Activated CD4-positive, alpha-beta T cell treated with anti-CD3 and anti-CD28 coated beads, Interleukin-2, amount 50 U/mL, for 16 hours (primary cell): ENCODE data around the gene PPP1R37.
A peak's percentile ranks its signal among the peaks of the same experiment; 100 is the strongest.

Source experiments
- DNase-seq: peaks from one replicate; pipeline ENCODE4 v3.0.0-alpha.2; 2020

The PPP1R37 gene

DNA sequence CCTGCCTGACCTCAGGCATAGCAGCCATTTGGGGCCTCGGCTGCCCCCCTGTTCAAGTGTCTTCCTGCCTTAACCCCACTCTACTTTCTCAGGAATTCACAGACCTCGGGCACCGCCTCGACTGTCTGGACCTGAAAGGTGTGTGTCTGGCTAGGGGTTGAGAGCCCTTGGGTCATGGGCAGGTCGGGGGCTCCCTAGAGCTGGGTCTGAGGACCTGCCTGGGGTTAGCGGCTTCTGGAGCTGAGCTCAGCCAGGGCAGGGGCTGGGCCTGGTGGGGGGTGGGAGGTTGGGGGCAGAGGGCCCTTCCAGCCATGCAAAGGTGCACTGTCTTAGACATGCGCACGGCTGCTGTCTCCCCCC lies 47.1 kb downstream of the PPP1R37 start:
- DNase-seq: no peak

DNA sequence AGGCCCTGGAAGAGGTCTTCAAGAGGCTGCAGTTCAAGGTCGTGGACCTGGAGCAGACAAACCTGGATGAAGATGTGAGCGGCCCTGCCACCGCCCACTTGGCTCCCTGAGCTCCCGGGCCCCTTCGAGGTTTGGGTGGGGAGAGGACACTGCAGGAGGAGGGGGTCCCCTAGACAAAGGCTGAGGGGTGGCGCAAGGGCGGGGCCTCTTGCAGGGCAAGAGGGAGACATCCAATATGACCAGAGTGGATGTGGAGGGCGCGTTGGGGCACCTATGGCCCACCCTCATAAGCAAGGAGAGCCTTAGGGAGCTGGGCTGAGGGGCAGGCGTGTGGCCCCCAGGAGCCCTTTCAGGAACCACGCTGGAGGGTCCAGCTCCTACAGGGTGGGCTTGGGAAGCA lies 47.6 kb downstream of the PPP1R37 start:
- DNase-seq: no peak

DNA sequence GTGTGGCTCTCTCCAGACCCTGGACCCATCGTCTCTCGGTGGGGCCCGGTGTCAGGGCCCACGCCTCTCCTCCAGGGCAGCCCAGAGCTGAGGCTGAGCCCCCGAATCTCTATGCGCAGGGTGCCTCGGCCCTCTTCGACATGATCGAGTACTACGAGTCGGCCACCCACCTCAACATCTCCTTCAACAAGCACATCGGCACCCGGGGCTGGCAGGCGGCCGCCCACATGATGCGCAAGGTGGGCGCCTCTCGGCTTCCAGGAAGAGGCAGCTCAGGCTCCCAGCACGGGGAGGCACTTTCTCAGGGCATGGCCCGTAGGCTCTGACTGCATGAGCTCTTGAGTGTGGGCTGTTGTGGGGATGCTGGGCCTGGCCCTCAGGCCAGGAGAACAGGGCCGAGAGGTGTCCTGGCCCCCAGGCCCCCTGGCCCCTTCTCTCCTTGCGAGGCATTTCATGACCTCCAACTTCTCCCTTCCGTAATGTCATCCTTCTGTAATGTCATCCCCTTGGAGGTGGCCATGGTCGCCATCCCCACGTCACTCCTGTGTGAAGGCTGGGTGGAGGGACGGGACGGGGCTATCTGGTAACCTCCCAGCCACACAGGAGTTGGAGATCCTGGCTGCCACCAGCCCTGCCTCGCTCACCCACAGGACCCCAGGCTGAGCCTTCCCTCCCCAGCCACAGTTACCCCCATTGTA lies 48.4 kb downstream of the PPP1R37 start:
- no peak for DNase-seq

DNA sequence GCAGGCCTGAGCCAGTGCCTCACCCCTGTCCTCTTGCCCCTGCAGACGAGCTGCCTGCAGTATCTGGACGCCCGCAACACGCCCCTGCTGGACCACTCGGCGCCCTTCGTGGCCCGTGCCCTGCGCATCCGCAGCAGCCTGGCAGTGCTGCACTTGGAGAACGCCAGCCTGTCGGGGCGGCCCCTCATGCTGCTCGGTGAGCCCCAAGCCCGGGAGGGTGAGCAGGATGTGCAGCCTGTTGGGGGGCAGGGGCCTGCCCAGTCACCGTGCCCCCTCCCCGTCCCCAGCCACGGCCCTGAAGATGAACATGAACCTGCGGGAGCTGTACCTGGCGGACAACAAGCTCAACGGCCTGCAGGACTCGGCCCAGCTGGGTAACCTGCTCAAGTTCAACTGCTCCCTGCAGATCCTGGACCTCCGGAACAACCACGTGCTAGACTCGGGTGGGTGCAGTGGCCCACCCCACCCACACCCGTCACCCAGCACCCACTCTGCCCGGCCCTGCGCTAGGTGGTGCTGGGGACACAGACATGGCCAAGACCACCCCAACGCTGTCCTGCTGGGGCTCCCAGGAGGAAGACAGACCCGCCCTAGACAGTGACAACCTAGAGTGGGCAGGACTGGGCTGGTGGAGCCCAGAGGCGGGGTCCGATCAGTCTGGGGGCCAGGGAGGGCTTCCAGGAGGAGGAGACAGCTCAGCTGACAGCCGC lies 49.2 kb downstream of the PPP1R37 start:
- no peak for DNase-seq

DNA sequence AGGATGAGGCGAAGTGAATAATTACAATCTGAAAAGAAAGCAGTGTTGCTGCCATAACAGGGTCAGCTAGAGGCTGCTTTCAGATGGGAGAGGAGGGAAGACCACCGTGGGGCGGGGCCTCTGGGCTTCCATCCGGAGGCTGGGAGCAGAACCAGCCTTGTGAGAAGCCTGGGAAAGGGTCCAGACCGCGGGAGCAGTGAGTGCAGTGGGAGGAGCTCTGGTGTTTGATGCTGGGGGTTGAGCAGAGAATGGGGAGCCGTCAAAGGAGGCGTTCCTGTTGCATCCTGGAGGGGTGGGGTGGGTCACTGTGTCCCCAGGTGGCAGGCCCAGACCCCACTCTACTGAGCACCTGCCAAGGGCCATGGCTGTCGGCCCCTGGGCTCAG lies 49.7 kb downstream of the PPP1R37 start:
- DNase-seq: no peak

DNA sequence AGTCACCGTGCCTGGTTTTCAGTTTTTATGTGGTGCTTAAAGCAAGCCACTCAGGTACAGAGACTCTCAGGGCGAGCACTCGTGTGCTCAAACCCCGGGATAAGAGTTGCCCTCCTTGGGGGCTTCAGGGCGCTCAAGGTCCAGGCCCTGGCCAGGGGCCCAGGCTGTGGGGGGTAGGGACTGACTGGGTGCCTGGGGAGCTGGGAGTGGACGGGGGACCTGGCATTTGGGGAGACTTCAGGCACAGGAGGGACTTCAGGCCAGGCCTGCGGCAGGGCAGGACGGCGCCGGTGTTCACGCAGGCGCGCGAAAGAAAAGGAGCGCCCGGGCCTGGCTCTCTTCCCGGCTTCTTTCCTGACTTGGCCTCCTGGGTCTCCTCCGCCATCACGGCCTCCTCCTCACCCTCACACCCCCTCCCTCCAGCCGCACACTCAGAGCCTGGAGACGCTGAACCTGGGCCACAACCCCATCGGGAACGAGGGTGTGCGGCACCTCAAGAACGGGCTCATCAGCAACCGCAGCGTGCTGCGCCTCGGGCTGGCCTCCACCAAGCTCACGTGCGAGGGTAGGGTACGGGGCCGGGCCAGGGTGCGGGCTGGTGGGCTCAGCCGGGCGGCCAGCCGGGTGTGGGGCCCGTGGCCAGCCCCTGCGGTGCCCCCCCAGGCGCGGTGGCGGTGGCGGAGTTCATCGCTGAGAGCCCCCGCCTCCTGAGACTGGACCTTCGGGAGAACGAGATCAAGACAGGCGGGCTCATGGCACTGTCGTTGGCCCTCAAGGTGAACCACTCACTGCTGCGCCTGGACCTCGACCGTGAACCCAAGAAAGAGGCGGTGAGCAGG lies 51.7 kb downstream of the PPP1R37 start:
- no peak for DNase-seq

DNA sequence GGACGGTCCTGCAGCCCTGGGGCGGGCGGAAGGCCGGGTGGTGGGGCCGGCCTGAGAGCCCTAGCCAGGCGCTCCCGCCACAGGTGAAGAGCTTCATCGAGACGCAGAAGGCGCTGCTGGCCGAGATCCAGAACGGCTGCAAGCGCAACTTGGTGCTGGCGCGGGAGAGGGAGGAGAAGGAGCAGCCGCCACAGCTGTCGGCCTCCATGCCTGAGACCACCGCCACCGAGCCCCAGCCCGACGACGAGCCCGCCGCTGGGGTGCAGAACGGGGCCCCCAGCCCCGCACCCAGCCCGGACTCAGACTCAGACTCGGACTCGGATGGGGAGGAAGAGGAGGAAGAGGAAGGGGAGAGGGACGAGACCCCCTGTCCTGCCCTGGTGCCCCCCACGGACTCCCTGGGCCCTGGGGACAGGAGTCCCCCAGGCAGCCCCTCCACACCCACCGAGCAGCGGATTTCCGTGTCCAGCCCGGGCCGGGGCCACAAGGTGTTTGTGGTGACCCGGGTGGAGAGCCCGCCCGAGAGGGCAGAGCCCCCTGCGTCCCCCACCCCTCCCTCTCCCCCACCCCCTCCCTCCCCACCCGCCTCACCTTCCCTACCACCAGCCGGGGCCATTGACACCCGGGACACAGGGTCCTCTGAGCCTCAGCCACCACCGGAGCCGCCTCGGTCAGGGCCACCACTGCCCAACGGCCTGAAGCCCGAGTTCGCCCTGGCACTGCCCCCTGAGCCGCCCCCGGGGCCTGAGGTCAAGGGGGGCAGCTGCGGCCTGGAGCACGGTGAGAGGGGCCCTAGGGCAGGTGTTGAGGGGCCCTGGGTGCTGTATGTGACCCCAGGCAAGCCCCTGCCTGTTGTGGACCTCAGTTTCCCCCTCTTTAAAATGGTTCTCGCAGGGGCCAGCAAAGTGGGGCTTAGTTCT lies 52.6 kb downstream of the PPP1R37 start:
- DNase-seq: no peak

DNA sequence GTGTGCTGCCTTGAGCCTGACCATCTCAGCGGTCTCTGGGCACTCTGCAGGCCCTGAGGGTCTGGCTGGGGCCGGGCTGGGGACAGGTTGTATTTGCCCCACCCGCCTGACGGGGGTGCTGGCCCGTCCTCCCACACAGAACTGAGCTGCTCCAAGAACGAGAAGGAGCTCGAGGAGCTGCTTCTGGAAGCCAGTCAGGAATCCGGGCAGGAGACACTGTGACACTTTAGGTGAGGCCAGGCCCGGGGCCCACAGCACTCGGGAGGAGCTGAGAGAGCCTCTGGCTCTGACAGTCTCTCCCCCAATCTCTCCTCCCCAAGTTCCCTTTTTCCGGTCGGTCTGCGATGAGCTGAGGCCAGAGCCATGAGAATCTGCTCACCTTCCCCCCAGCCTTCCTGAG lies 53.3 kb downstream of the PPP1R37 start:
- DNase-seq: no peak

DNA sequence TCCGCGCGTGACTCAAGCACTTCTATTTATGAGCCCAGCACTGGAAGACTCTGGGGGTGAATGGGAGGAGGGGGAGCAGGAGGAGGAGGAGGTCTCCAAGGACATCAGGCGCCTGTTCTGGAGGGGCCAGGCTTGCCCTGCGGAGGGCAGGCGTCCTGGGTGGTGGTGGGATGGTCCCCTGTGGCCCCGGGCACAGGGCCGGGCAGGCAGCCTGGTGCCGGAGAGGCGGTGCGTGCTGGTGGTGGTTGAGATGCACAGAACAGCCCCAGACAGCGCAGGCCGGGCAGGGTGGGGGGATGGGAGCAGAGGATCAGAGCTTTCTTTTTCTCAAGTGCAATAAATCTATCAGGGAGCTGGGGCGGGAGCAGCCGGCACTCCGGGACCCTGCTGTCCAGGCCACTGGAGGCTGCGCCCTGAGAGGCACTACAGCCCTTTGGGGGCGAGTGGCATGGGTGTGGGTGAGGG lies 53.8 kb downstream of the PPP1R37 start:
- no peak for DNase-seq

DNA sequence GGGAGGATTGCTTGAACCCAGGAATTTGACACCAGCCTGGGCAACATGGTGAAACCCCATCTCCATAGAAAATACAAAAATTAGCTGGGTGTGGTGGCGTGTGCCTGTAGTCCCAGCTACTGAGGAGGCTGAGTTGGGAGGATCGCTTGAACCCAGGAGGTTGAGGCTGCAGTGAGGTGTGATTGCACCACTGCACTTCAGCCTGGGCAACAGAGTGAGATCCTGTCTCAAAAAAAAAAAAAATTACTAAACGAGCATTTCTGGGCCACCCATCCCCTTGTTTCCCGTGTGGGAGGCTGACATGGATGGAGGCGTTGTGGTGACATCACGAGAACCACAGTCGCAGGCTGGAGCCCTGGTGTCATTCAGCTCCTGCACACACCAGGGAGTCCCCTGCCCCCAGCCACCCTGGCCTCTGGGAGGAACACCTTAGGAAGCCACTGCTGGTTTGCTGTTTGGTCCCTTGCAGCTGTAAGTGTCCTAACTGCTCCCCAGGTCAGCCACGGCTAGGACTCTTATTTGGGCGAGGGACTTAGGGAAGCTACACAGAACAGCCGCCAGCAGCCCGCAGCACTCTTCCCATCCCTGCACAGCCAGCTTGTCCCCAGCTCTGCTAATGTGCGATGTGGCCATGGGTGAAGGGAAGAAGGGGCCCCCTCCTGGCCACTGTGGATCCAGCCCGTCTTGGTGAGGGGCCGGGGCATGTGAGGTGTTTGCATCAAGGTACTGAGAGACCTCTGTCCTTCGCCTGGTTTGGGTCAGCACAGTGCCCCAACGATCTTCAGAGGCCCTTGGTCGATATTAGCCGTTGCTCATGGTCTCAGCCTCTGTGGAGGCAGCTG lies 55.1 kb downstream of the PPP1R37 start:
- no peak for DNase-seq

DNA sequence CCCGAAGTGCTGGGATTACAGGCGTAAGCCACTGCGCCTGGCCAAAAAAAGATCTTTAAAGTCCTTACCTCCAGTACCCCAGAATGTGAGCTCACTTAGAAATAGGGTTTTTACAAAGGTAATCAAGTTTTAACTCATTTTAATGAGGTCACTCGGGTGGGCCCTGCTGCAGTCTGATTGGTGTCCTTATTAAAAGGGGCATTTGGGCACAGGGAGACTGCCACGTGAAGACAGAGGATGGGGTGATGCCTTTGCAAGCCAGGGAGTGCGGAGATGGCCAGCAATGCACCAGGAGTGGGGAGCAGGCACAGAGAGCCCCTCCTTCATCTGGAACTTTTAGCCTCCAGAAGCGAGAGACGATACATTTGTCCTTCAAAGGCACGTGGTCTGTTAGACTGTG lies 56.1 kb downstream of the PPP1R37 start:
- DNase-seq: no peak

DNA sequence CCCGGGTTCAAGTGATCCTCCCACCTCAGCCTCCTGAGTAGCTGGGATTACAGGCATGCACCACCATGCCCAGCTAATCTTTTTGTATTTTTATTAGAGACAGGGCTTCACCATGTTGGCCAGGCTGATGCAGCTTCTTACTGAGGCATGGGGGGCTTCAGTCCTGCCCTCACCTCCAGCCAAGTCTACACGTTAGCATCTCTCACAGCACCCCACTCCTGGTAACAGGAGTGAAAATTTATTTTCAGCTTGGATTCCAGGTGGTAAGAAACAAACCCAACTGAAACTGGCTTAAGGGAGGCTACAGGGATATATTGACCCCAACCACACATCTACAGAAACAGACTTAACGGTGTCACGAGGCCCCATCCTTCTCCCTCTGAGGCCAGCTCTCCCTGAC lies 57.2 kb downstream of the PPP1R37 start:
- no peak for DNase-seq

DNA sequence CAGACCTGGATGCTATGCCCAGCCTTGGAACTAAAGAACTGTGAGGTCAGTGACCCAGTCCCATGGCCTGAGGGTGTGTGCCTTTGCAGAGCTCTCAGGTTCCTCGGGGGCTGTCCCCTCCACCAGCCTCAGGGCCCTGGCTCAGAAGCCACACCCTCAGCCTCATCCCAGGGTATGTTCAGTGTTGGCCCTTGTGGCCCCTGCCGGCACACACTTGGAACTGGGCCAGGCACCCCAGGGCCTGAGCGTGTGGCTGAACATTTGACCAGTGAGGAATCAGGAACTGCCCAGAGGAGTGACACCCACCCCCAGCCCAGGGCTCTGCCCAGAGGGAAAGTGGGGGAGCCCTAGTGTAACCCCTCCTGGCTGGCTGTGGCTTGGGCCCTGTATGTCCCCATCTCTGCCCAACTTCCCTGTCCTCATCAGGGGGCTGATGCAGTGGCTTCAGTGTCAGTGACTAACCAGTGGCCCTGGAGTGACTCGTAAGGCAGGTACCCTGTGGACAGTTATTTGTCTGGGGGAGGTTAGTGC lies 57.8 kb downstream of the PPP1R37 start:
- DNase-seq: no peak

DNA sequence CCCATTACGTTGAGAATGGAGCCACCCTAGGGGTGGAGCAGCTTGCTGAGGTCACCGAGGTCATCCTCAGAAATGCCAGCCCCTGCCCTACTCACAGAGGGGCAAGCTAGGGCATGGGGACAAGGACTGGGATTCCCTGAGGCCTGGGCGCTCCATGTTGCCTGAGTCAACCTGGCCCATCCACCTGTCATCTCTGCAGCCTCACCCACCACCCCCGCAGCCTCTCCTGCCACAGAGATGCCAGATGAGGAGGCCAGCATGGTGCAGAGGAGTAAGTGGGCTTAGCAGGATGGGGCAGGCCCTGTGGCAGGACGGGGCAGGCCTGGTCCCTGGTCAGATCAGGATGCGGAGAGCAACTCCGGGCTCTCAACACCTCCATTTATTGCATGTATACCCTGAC lies 58.3 kb downstream of the PPP1R37 start:
- DNase-seq: no peak

DNA sequence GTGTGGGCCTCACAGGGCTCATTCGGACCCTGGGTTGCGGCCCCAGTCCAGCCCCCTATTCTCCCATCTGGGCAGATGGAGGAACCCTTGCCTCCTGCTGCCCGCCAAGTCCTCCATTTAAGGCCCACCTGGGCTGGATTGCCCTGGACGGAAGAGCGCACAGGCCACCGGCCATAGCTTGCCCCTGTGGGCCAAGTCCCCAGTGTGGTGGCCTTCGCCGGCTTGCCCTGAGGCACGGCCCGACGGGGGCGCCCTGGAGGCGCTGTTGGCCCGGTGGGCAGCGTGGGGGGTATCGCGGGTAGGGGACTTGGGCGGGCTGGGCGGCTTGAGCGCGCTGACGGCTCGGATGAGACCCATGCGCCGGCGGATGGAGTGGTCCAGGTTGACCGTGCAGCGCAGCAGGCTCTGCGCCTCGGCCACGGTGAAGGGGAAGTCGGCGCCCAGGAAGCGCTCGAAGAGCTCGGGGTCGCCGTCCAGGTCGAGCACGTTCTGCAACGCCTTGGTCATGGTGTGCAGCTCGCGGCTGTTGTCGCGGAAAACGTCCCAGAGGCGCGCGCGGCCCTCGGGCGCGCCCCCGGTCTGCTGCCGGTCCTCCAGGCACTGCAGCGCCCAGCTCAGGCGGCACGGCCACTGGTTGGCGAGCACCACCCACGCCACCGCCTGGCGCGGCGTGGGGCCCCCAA lies 59.0 kb downstream of the PPP1R37 start:
- DNase-seq: no peak

DNA sequence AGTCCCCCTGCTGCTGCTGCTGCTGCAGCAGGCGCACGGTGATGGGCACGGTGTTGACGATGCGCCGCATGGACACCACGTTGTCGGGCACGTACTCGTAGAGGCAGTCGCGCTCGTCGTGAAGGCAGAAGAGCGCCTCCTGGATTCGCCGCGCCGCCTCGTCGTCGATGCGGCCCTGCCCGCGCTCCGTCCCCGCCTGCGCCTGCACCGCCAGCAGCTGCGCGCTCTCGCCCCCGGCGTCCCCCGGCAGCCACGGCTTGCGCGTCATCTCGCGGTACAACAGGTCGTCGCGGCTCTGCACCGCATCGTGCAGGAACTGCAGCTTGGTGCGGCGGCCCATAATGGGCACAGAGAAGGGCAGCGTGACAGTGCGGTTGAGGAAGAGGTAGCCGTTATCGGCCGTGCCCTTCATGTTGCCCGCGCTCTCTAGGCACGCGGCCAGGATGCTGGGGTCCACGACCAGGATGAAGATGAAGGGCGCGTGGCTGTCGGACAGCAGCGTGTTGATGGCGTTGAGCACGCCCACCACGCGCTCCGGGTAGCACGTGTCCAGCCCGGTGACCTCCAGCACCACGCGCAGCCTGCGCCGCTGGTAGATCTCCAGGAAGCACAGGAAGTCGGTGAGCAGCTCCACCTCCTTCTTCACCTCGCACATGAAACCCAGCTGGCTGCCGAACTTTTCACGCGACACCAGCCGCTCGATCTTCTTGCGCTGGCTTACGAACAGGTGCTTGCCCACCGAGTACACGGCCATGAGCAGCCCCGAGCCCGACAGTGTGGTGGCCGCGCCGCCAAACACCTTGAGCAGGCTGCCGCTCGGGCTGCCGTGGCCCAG lies 59.7 kb downstream of the PPP1R37 start:
- DNase-seq: peak; percentile 47

DNA sequence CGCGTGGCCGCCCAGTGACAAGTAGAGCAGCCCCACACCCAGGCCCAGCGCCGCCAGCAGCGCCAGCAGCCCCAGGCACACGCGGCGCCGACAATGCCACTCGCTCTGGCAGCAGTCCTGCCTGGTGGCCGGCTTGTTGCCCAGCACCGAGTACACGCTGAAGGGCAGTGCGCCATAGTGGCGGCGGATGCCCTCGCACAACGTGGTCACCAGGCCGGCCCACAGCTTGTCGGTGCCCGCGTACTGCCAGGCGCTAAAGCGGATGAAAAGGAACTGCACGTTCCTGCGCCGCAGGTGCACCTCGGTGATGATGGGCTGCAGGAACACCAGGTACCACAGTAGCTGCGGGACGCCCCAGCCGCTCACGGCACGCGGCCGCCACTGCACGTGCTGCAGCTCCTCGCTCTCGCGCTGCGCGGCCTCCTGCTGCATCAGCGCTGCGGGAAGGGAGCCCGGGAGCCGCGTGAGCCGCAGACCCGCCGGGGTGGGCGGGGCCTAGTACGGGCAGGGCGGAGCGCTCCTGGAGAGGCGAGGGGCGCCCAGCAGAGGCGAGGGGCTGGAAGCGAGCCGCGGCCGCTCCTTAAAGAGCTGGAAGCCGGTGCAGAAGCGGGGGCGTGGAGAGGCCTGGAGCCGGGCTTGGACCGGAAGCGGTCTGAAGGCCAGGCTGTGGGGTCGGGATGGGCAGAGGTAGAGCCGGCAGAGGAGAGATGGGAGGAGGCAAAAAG lies 60.5 kb downstream of the PPP1R37 start:
- DNase-seq: peak; percentile 30

DNA sequence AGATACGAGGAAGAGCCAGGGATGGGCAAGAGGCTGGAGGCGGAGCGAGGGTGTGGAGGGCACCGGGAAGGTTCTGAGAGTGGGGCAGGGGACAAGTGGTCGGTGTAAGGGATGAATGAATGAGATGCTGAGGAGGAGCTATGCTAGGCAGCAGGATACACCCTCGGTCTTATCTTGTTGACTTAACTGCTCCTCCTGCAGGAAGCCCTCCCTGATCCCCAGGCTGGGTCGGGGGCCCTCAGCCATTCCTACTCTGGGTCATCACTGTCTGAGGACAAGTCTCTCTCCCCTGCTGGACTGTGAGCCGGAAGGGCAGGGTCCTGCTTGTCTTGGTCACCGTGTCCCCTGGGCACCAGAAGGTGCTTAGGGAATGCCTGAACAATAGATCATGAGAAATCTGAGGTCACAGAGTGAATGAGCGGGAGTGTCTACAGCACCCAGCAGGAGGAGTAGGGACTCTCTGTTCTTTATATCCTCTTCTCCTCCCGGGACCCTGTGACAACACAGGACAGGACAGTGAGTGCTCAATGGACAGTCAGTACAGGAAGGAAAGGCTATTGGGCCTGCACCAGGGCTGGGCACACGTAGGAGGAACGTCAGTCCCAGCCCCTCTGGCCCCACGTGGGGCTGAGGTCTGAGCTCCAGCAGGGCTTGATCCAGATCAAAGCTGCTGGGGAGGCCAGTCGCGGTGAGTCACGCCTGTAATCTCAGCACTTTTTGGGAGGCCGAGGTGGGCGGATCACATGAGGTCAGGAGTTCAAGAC lies 61.3 kb downstream of the PPP1R37 start:
- DNase-seq: no peak
